Panc1 (cell line): ENCODE data around the gene CD22. TPM values are rescaled to one million over a fixed set of nuclear protein-coding genes. Genes with fewer than 3 reads are reported as not detected.

ENCODE experiments used
- ATAC-seq: fragments of 200-7000 bp; cut with Tn5 transposase; 2 replicates; pipeline ENCODE4 v1.9.1; 2020; ENCODE audit warnings: mild to moderate bottlenecking, moderate library complexity
- BruUV-seq: library from RNA; stranded (reverse); fragments of 400-500 nt; replicated peaks from 2 replicates; lab custom pipeline; 2021; lab: Mats Ljungman, UMichigan
- CTCF ChIA-PET: fragments of 300-600 bp; sonication (Branson Sonifier 250); formaldehyde crosslinking; loops from one replicate; lab custom pipeline; 2022; ENCODE audit warnings: antibody characterized with exemption; lab: Charles Lee
- POLR2A ChIA-PET: fragments of 300-600 bp; sonication (Branson Sonifier 250); formaldehyde crosslinking; loops from one replicate; lab custom pipeline; 2022; ENCODE audit warnings: antibody characterized with exemption; lab: Charles Lee
- DNase-seq: peaks from one replicate; pipeline ENCODE4 v3.0.0-alpha.2; 2010; ENCODE audit warnings: low read depth, low spot score
- H3K27ac ChIP-seq: 2 replicates; pipeline ENCODE4 v1.5.1; 2011; ENCODE audit warnings: mild to moderate bottlenecking, low read length, inconsistent platforms
- H3K27me3 ChIP-seq: fragments of 200-500 bp; sonication (Bioruptor generic); 2 replicates; pipeline ENCODE4 v1.6.0; 2014; ENCODE audit warnings: low read length, inconsistent platforms; ENCODE audit not compliant: control insufficient read depth, insufficient read depth
- H3K36me3 ChIP-seq: fragments of 200-500 bp; sonication (Bioruptor generic); 2 replicates; pipeline ENCODE4 v1.5.1; 2014; ENCODE audit warnings: inconsistent platforms, mild to moderate bottlenecking, low read length, moderate library complexity; ENCODE audit not compliant: control insufficient read depth, insufficient read depth
- H3K4me1 ChIP-seq: 2 replicates; pipeline ENCODE4 v1.5.1; 2011; ENCODE audit warnings: inconsistent platforms, mild to moderate bottlenecking, low read length, moderate library complexity; ENCODE audit not compliant: control insufficient read depth, insufficient read depth
- H3K4me3 ChIP-seq, 2 experiments: 2 replicates each; pipeline ENCODE4 v1.5.1; 2011 to 2012; ENCODE audit warnings: low read depth in 2 of 2, low read length in 2 of 2, mild to moderate bottlenecking in 2 of 2, inconsistent platforms in 1 of 2, moderate library complexity in 1 of 2
- H3K9me3 ChIP-seq: fragments of 200-500 bp; sonication (Bioruptor generic); 2 replicates; pipeline ENCODE4 v1.5.1; 2014; ENCODE audit warnings: low read depth, mild to moderate bottlenecking, inconsistent platforms, low read length, moderate library complexity; ENCODE audit not compliant: control insufficient read depth, insufficient read depth
- CTCF ChIP-seq: fragments of 450-650 bp; IDR thresholded peaks from 2 replicates; pipeline ENCODE4 v1.5.1; 2017; ENCODE audit warnings: mild to moderate bottlenecking
- POLR2AphosphoS5 ChIP-seq: IDR thresholded peaks from 2 replicates; pipeline ENCODE4 v1.6.1; 2012; ENCODE audit warnings: mild to moderate bottlenecking, low read depth, low read length, moderate library complexity
- REST ChIP-seq, 2 experiments: IDR thresholded peaks; 2 replicates each; pipeline ENCODE4 v1.6.1; 2011 to 2012; ENCODE audit warnings: low read depth in 2 of 2, control low read depth in 1 of 2, low read length in 1 of 2, mild to moderate bottlenecking in 1 of 2, moderate library complexity in 1 of 2; ENCODE audit not compliant: insufficient read depth in 1 of 2
- SIN3A ChIP-seq: IDR thresholded peaks from 2 replicates; pipeline ENCODE4 v1.6.1; 2012; ENCODE audit warnings: low read depth, mild to moderate bottlenecking, low read length, moderate library complexity, borderline replicate concordance; ENCODE audit not compliant: insufficient read depth
- TCF7L2 ChIP-seq: IDR thresholded peaks from 2 replicates; pipeline ENCODE4 v1.6.1; 2011; ENCODE audit warnings: mild to moderate bottlenecking, low read depth, low read length, inconsistent platforms
- in situ Hi-C: cut with HindIII; loops from 2 replicates; pipeline ENCODE4 v1.10.0; 2016; ENCODE audit warnings: low sequenced_read_pairs, low pct_unique_long_range_greater_than_20kb
- intact Hi-C: fragments of 100-400 bp; cut with micrococcal nuclease; formaldehyde crosslinking; loops from one replicate; pipeline ENCODE4 v1.10.0; 2022; ENCODE audit not compliant: unreplicated experiment
- total RNA-seq: library from RNA; stranded (reverse); gene quantifications from one replicate; pipeline ENCODE4 v1.2.1, GENCODE V29; 2021; ENCODE audit not compliant: unreplicated experiment

Gene CD22
- total RNA-seq, 1 experiment from 2014 or later: 0.74 TPM

GRCh38 chr19:35334144-35334753 lies 5.3 kb downstream of the CD22 start:
- H3K27me3 ChIP-seq: no peaks in the 10 kb centered on the region
- H3K9me3 ChIP-seq: no peaks in the 10 kb centered on the region
- DNase-seq (no peak), ATAC-seq (no peak)
- TF ChIP-seq REST (IDR thresholded peaks at IDR 0.05; ENCODE audit: insufficient read depth in 1 of 2, low read depth in 2 of 2, low read length in 1 of 2): no peak
- no peak for TF ChIP-seq SIN3A
- no peak for TF ChIP-seq CTCF
- TF ChIP-seq POLR2AphosphoS5: no peak
- no peak for TF ChIP-seq TCF7L2
- ChIA-PET CTCF (no interaction called here), POLR2A (no interaction called here)
- in situ Hi-C loops: no loop called here
- H3K4me1 ChIP-seq: no peaks in the 10 kb centered on the region
- no peak overlapping the region for H3K27ac ChIP-seq
- BruUV-seq: no TSS peak
- intact Hi-C loops: no loop called here
- H3K36me3 ChIP-seq: no peaks in the 10 kb centered on the region
- H3K4me3 ChIP-seq: no peak overlapping the region

DNA sequence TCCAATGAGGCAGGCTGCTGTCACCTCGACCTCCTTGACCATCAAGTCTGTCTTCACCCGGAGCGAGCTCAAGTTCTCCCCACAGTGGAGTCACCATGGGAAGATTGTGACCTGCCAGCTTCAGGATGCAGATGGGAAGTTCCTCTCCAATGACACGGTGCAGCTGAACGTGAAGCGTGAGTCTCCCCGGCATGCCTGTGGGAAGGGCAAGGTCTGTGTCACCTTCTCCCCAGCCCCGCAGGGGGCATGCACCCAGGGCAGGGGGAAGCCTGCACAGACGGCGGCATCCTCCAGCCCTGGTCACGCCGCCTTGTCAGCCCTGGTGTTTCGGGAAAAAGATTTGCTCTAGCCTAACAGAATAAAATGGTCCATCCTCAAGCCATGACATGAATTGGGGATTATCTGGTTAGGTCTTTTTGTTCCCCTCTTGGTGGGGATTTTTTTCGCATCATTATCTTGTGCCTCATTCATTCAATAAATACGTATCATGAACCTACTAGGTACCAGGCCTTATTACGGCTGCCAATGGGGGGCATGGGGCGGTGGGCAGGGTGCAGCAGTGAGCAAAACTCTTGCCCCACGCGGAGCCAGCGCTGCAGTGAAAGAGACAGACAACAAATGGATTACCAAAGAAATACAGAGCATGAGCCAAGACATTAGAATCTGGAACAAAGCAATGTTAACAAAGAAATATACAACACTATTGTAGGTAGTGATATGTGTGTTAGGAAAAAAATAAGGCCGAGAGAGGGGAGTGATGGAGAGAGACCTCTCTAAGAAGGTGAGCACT lies 7.4 kb downstream of the CD22 start:
- Histone ChIP-seq H3K27ac (no peak overlapping the region), H3K4me3 (no peak overlapping the region), H3K27me3 (no peaks in the 10 kb centered on the region), H3K4me1 (no peaks in the 10 kb centered on the region), H3K9me3 (no peaks in the 10 kb centered on the region), H3K36me3 (no peaks in the 10 kb centered on the region)
- in situ Hi-C loops (no loop called here), intact Hi-C loops (no loop called here)
- CTCF ChIA-PET: no interaction called here
- no peak for DNase-seq
- TF ChIP-seq TCF7L2 (no peak), REST (IDR thresholded peaks at IDR 0.05; ENCODE audit: insufficient read depth in 1 of 2, low read depth in 2 of 2, low read length in 1 of 2) (no peak), SIN3A (no peak), POLR2AphosphoS5 (no peak), CTCF (no peak)
- BruUV-seq: no TSS peak
- ATAC-seq: no peak
- POLR2A ChIA-PET: no interaction called here
